Left forelimb (tissue), 1 donor: ENCODE results near the gene ZBTB24.
A peak's percentile ranks its signal among the peaks of the same experiment; 100 is the strongest.
"Not testable (repeated sequence)": the region's sequence is repeated elsewhere in the genome, so short reads cannot be mapped to it uniquely, and the experiment has no call there.

ENCODE experiments used
- DNase-seq: peaks from one replicate; pipeline ENCODE4 v3.0.0-alpha.2; 2018; ENCODE audit warnings: low spot score

Gene ZBTB24

GRCh38 chr6:109471105-109471810 lies 11.8 kb downstream of the ZBTB24 start:
- DNase-seq: no peak

DNA sequence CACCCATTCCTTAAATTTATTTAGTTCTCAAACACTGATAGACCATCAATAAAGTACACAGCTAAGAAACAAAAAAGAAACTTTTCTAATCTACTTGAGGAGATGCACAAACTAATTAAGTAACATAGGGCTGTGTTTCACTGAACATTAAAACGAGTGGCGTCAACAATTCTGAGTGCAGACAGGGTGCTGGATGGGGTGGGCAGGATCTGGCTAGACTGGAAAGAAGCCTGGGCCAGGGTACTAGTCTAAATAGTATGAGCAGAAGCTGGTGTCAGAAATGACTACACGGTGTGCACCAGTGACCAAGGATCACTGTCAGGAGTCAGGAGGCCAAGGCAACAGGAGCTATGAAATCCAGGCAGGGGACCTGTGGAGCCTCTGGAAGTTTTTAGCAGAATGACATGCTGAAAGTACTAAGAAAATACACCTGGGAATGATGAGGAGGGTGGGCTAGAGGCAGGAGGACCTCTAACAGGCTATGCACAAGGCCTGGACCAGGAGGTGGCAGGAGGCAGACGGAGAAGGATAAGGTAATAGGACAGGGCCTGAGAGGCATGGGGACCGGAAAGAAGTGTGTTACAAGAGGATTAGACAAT lies 13.3 kb downstream of the ZBTB24 start:
- no peak for DNase-seq

DNA sequence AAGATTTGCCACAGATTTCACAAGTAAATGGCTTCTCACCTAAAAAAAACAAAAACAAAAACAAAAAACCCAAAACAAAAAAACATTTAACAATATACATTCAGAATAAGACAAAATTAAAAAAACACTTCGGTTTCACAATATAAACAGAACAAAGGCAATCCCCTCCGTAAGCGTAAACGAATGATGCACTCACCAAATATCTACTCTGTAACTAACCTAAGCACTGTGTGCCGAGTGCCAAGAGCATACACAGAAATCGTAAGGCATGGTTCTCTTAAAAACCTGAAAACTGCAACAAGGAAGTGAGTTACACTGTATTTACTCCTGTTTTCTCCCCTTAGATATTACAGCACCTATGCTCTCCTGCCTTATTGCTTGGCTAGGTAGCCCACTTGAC lies 15.3 kb downstream of the ZBTB24 start:
- no peak for DNase-seq

GRCh38 chr6:109466212-109466923 lies 16.7 kb downstream of the ZBTB24 start:
- no peak for DNase-seq

GRCh38 chr6:109465772-109466171 lies 17.2 kb downstream of the ZBTB24 start:
- DNase-seq: no peak

DNA sequence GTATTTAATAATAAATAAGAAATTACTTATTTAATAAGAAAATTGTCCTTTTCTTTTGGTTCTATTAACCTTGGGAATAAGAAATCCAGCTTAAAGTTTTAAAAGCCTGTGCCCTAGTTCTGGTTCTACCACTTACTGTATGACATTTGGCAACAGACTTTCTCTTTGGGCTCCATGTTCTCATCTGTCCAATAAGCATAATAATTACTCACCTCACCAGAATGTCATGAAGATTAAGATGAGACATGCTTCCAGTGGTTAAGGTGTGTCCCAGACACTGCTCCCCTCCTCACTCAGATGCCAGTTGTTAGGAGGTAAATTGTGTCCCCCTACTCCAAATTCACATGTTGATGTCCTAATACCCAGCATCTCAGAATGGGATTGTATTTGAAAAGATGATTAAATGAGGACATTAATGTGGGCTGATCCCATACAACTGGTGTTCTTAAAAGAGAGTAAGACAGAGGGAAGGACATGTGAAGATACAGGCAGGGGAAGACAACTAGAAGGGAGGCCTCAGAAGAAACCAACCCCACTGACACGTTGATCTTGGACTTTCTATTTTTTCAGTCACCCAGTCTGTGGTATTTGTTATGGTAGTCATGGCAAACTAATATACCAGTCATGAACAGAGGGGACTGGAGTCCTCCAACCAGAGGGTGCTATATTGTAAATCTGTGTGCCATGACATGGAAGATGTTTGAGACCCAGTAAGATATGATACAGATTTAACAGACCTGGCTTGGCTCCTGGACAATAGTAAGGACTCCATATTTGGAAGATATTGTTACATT lies 21.1 kb downstream of the ZBTB24 start:
- no peak for DNase-seq

DNA sequence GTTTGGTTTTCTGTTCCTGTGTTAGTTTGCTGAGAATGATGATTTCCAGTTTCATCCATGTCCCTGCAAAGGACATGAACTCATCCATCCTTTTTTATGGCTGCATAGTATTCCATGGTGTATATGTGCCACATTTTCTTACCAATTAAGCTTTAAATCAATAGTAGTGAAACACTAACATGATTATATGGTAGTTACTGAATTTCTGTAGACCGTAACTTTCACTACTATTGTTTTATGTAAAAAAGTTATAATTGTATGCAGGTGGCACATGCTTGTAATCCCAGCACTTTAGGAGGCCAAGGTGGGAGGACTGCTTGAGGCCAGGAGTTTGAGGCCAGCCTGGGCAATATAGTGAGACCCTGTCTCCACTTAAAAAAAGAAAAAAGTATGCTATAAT lies 21.8 kb downstream of the ZBTB24 start:
- not testable (repeated sequence) for DNase-seq

DNA sequence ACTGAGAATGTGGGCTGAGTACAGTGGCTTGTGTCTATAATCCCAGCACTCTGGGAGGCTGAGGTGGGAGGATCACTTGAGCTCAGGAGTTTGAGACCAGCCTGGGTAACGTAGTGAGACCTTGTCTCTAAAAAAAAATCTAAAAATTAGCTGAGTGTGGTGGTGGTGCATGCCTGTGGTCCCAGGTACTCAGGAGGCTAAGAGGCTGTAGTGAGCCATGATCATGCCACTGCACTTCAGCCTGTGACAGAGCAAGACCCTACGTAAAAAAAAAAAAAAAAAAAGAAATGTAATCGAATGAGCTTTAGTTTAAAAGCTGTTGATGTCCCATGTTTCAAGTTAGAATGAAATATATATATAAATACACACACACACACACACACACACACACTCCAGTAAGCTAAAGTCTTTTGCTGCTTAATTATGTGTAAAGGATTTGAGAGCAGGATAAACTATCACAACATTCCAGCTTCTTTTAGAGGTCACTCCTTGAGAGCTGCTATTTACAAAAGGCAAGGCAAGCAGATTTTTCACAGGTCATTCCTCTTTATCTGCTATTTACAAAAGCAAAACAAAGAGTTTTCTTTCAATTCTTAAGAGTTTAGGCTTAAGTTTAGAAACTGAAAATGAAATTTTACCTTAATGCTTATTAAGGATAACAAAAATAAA lies 22.7 kb downstream of the ZBTB24 start:
- no peak for DNase-seq

- DNase-seq: no peak
Measured at GRCh38 chr6:109458774-109459531, 24.1 kb downstream of the ZBTB24 start.

- DNase-seq: no peak
Measured at GRCh38 chr6:109457562-109457996, 25.4 kb downstream of the ZBTB24 start.

DNA sequence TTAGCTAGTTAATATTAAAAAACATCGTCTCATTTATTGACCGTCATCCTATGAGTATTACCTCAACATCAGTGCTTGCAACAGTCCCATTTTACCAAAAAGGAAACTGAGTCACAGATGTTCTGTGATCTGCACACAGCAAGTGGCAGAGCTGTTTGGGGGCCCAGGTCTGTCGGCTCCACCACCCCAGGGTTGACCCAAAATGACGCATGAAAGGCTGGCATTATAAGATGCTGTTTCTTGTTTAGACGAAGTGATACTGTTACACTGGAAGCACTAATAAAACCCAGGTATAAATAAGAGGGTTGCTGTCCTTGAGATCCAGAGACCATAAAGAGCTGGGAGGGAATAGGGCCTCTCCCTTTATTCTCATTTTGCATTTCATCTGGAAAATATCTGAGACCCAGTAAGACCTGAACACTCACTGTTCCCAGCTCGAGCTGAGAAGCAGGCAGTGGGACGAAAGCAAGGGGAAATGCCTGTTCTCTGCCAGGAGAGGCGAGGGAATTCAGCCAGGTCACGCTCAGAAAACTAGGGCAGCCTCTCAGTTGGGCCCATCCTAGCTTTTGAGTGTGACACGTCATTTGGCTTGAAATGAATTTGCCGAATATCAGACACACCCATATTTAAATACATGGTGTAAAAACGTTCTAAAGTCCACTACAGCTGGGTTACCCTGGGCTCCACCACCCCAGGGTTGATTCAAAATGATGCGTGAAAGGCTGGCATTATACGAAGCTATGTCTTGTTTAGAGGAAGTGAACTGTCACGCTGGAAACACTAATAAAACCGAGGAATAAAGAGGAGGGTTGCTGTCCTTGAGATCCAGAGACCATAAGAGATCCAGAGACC lies 26.1 kb downstream of the ZBTB24 start:
- DNase-seq: no peak

- no peak for DNase-seq
Measured at GRCh38 chr6:109456111-109456583, 26.9 kb downstream of the ZBTB24 start.

GRCh38 chr6:109455437-109456110 lies 27.4 kb downstream of the ZBTB24 start, which contains the start of gene MICAL1:
TSS of gene MICAL1 (minus strand) at chr6:109455772. CDS start at chr6:109454196, 1,576 bp downstream.
- DNase-seq: peak; percentile 82

- DNase-seq: no peak
Measured at GRCh38 chr6:109454496-109455436, 28.3 kb downstream of the ZBTB24 start.

DNA sequence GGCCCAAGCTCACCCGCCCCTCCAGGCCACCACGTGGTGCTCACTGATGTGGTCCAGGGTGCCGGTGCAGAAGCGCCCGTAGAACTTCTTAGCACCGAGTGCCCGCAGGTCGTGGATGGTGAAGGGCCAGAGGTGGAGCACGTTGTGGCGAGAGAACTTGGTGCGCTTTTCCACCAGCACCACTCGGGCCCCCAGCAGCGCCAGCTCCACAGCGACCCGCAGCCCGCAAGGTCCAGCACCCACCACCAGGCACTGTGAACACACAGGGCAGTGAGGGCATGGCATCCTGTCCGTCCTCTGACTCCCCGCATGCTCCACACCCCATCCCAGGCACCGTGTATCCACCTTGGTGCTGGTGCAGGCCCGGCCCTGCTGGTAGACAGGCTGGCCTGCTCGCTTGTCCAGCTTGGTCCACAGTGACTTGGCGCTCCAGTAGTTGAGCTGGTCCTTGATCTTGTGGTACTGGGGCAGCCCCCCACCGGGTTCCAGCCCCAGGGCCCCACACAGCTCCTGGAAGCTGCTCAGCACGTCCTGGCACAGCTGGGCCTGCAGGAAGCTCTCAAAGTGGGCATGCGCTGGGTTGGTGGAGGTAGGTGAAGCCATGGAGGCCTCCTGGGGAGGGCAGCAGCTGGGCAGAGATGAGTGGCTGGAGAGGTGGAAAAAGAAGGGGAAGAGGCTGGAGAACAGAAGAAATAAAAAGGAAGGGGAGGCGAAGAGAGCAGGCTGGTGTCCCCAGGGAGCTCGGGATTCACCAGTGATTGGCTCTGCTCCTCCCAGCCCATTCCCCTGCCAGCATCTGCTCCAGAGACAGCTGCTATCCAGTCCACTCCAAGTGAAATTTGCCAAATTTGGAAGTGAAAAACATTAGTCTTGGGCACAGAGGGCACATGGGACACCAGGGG lies 29.2 kb downstream of the ZBTB24 start:
- DNase-seq: no peak

- DNase-seq: no peak
Measured at GRCh38 chr6:109453156-109453555, 29.9 kb downstream of the ZBTB24 start.

DNA sequence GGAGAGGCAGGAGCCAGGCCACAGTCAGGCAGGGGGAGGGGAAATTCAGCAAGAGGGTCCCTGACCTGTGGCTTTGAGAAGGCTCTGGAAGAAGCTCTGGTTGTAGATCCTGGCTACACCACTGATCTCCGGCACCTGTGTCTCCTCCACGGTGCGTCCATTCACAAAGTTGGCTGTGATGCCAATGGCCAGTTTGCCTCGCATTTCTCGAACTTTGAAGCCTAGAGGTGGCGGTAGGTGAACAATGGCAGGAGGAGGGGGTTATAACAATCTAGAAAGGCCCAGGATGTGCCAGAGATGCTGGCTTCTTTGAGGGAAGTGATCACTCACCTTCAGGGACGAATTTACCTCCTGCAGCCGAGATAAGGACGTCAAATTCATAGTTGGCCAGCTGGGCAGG lies 30.8 kb downstream of the ZBTB24 start:
- no peak for DNase-seq
